GM21526 (cell line): Measurements from ENCODE around the gene PALLD.
"Not testable (repeated sequence)": the region's sequence is repeated elsewhere in the genome, so short reads cannot be mapped to it uniquely, and the experiment has no call there.

Experiments used
- ATAC-seq: cut with Tn5 transposase; IDR thresholded peaks from one replicate; pipeline ENCODE4 v1.9.1; 2021; ENCODE audit warnings: moderate library complexity; ENCODE audit not compliant: unreplicated experiment, low FRiP score

Gene PALLD

DNA sequence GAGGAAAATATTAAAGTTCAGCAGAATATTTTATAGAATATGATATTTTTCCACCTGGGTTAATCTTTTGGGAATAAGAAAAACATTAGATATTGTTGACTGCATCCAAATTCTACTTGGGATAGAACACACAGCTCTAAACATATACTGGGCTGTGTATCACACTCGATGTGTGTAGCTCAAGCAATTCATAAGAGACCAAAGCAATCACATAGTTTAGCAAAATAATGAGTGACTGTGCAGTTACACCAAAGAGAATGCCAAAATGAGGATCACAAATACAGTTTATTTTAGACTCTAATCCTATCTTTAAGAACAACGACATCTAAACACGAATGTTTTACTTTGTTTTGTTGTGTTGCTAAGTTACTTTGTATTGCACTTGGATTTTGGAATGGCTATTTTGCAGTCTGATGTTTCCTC is 412.0 kb downstream of the PALLD start:
- ATAC-seq = no peak

DNA sequence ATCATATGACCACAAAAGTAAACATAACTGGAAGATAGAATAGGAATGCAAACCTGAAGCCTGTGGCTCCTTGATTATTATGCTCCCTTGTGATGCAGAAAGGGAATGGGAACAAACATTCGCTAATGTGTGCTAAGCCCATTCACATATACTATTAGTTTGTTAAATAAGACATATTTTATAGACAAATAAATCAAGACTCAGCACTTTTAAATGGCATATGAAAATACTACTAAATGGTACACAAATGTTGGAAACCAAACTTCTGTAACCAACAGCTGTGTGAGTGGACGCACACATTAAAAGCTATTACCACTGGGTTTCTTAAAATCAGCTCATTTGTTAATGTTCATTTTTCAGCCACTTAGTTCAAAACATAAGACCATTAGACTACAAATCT is 417.2 kb downstream of the PALLD start:
- no peak for ATAC-seq

- ATAC-seq = no peak
Measured at GRCh38 chr4:168917138-168917779, 420.4 kb downstream of the PALLD start.

GRCh38 chr4:168919706-168920324 is 423.0 kb downstream of the PALLD start:
- ATAC-seq = no peak

DNA sequence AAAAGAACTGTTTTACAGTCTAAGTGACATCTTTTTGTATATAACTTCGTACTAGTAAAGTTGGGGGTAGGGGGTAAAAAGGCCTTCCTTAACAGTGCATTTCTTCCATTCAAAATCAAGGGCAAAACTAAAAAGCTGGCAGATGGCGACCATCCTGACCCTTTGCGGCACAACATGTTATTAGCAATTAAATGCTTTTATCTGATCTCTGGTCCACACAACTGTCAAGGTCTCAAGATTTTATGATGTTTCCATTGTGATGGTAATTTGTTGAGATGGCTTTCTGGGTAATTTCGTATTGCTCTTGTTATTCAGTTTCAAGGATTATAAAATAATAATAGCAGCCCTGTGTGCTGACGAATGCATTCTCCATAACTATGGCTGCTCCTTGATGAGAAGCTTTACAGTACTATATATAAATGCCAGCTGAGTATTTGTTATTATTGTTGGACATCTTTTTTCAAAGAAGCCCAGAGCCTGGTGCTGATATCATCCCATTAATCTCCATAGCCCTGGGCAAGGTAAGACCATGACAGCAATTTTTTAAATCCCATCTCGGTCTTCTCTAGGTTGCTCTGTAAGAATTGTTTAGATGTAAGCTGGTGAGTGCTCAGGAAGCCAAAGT is 423.7 kb downstream of the PALLD start:
- no peak for ATAC-seq

GRCh38 chr4:168923526-168924194 is 426.8 kb downstream of the PALLD start:
- peak; percentile 77 for ATAC-seq

DNA sequence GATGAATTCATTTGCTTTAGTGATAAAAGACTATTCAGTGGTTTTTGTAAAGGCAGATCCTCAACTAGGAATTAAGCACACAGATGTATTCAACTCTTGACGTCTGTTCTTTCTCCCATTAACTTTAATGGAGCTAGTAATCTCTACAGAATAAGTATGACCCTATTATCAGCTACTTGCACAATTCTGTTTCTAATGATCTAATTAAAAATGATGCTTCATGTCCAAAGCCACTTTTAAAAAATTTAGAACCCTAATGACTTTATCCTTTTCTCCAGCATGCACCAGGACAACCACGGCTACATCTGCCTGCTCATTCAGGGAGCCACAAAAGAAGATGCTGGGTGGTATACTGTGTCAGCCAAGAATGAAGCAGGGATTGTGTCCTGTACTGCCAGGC is 427.8 kb downstream of the PALLD start:
- no peak for ATAC-seq

DNA sequence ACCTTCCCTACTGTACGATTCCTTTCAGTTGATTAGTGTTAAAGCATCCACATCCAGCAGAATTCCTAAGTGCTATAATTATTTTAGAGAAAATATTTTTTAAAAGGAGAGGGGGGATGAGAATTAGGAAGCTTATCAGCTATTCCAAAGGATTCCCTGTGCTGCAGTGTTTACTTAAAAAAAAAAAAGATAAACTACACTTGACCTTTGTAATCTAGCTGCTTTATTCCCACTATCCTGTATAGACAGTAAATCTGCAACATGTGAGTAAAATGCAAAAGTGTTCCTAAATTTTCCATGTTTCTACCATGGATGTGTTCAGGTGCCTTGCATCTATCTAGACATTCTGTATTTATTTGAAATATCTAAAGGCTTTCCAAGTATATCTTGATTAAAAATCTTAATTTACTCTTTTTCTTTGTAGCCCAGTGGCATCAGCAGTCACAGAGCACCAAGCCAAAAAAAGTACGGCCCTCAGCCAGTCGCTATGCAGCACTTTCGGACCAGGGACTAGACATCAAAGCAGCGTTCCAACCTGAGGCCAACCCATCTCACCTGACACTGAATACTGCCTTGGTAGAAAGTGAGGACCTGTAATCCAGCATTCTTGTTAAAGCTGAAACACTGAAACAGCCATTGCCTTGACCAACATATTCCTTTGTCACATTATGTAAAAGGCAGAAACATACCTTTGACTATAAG is 429.1 kb downstream of the PALLD start:
- no peak for ATAC-seq

GRCh38 chr4:168928346-168928745 is 431.5 kb downstream of the PALLD start:
- ATAC-seq = no peak

DNA sequence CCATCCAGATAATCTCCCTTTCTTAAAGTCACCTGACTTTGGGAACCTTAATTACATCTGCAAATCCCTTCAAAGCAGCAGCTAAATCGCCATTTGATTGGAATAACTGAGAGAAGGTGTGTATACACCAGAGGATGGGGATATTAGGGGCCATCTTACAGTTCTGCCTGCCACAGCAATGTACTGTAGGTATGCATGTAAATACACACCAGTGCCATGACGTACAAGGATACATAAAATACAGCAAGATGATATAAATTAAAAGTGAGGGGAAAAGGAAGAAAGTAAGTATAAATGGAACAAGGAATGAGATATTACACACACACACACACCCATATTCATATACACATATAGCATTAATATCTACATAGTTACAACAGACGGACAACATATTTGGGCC is 432.0 kb downstream of the PALLD start:
- ATAC-seq = no peak

DNA sequence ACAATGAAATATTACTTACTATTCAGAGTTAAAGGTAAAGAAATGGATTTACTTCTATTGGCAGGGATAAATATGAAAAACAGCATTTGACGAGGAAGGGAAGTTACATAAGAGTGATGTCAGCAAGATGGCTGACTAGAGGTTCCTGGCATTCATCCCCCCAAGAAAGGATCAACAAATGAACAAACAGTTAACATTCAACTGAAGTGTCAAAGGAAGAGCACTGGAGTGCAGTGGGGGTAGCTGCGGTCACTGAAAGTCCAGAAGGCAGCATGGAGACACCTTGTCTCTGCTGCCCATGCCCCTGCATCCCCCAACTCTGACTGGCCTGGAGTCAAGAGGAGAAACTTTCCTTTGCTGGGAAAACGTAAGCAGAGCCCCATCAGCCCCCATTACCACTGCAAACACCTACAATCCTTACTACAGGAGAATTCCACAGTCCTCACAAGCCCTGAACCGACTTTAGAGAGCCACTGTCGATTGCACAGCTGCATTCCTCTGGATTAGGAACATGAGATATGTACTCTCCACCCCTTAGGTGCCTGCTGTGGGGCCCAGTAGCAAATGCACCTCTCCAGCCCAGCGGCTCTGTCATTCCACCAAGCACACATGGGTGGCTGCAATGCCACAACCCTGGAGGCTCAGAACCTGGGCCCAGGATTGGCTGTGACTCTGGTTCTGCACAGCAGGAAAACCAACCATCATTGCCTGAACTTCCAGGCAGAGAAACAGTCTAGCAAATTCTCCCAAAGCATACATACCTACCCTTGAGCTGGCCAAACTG is 433.8 kb downstream of the PALLD start:
- no peak for ATAC-seq

GRCh38 chr4:168931215-168931650 is 434.4 kb downstream of the PALLD start:
- ATAC-seq = no peak

- ATAC-seq = no peak
Measured at GRCh38 chr4:168932138-168932537, 435.3 kb downstream of the PALLD start.

- ATAC-seq = no peak
Measured at GRCh38 chr4:168933423-168933822, 436.6 kb downstream of the PALLD start.

DNA sequence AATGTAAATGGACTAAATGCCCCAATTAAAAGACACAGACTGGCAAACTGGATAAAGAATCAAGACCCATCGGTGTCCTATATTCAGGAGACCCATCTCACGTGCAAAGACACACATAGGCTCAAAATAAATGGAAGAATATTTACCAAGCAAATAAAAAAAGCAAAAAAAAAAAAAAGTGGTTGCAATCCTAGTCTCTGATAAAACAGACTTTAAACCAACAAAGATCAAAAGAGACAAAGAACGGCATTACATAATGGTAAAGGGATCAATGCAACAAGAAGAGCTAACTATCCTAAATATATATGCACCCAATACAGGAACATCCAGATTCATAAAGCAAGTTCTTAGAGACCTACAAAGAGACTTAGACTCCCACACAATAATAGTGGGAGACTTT is 440.6 kb downstream of the PALLD start:
- not testable (repeated sequence) for ATAC-seq

DNA sequence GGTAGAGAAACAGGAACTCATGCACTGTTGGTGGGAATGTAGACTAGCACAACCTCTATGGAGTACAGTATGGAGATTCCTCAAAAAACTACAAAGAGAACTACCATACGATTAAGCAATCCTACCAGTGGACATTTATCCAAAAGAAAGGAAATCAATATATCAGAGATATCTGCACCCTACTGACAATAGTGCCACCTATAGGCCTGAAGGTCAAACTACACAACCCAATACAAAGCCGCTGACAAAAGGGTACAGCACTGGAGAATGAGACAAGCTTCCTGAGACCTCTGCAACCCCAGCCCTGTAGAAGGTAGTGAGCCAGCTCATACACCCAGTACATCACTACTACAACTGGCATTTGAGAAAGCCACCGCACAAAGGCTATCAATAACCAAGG is 446.1 kb downstream of the PALLD start:
- no peak for ATAC-seq

DNA sequence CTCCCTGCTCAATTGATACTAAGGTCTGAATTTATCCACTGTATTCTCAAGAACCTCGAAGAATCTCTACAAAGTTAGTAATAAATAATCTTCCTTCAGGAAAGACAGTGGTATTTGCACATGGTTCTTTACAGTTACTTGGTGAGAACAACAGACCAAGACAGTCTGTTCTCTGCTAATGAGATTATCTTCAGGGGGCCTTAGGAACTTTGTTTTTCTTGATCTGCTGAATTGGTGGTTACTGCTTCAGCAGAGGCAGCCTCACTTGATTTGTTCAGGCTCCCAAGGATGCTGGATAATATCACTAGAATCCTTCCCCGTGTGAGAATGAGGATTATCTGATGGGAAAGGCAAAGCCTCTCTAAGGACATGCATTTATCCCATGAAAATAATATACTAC is 448.4 kb downstream of the PALLD start:
- ATAC-seq = no peak

GRCh38 chr4:168952821-168953246 is 456.0 kb downstream of the PALLD start:
- ATAC-seq = not testable (repeated sequence)

DNA sequence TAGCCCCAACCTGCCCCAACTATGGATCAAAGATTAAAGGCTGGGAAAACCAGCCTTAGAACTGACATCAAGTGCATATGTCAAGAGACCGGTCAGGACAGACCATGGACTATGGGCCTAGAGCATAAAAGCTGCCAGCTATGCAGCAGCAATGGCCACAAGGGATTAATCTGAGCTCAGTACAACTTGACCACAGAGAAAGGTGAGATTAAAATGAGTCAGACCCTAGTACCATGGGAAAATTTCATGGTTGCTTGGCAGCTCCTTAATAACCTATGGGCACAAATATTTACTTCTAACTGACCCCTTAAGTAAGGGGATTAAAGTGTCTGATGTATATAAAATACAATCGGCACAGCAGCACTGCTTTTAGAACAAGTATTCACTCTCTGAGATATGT is 458.8 kb downstream of the PALLD start:
- ATAC-seq = no peak

DNA sequence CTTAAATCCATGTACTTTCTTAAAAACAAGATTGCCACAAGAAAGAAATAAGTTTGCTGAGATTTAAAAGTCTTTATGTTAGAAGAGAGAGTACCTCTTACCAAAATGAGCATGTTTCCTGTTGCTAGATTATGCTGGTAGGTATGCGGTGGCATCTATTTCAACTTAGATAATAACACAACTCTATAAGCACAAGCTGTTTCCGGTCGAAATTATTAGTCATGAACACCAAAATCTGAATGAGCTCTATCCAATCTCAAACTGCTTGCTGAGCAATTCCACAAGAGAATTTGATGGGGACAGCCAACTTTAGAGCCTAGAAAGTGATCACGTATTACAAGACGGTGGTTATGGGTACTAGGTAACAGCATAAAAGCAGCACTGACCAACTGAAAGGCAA is 463.9 kb downstream of the PALLD start:
- no peak for ATAC-seq
